ENCODE measurements around the gene PDXDC1.
A peak's percentile ranks its signal among the peaks of the same experiment; 100 is the strongest.
"Not testable (repeated sequence)": the region's sequence is repeated elsewhere in the genome, so short reads cannot be mapped to it uniquely, and the experiment has no call there.

The PDXDC1 gene

DNA sequence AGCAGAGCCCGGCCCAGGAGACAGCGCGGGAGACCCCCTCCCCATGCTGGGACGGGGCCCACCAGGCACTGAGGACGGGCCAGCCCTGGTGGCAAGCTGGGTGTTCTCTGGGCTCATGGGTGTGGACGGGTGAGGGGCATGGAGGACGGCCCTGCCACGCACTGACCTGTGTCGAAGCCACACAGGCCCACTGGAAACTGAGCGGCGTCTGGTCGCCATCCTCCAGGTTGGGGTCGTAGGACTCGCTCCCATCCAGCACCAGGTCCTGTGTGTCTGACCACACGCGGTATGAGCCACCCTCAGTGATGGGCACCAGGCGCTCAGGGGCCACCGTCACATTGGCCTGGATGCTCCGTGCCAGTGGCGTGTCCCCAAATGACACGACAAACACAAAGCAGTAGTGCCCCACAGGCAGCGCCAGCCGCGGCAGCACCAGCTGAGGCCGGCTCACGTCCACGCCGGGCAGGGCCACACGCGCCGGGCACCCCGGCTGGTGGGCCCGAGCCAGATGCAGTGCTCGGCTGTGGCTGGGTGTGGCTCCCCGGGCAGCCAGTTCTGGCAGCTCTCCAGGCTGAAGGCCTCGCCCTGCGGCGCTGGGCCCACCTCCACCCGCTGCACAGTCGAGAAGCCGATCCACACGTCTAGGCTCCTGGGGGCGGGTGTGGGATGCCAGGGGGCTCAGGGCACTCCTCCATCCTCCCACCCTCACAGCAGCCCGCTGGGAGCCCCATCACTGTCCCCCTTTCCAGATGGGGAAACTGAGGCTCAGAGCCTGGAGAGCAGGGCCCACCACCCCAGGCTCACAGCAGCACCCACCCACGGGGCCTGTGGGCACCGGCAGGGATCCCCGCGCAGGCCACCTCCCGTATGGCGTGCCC, 160.9 kb downstream of the PDXDC1 start:
- not testable (repeated sequence) for DNase-seq

DNA sequence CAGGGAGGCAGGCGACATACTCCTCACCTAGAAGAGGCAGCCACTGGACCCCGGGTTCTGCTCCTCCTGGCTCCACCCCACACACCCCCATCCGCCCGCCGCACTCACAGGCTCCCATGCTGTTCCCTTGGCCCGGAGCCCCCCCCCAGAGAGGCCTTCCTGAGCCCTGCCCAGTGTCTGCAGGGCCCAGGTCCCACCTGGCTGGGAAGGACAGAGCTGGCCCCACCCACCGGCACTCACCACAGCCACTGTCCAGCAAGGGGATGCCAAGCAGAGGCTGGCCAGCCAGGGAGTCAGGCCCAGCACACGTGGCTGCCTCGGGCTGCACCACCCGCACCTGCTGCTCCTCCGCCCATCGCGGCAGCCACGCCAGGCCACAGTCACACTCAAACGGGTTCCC, 162.7 kb downstream of the PDXDC1 start:
- not testable (repeated sequence) for DNase-seq

DNA sequence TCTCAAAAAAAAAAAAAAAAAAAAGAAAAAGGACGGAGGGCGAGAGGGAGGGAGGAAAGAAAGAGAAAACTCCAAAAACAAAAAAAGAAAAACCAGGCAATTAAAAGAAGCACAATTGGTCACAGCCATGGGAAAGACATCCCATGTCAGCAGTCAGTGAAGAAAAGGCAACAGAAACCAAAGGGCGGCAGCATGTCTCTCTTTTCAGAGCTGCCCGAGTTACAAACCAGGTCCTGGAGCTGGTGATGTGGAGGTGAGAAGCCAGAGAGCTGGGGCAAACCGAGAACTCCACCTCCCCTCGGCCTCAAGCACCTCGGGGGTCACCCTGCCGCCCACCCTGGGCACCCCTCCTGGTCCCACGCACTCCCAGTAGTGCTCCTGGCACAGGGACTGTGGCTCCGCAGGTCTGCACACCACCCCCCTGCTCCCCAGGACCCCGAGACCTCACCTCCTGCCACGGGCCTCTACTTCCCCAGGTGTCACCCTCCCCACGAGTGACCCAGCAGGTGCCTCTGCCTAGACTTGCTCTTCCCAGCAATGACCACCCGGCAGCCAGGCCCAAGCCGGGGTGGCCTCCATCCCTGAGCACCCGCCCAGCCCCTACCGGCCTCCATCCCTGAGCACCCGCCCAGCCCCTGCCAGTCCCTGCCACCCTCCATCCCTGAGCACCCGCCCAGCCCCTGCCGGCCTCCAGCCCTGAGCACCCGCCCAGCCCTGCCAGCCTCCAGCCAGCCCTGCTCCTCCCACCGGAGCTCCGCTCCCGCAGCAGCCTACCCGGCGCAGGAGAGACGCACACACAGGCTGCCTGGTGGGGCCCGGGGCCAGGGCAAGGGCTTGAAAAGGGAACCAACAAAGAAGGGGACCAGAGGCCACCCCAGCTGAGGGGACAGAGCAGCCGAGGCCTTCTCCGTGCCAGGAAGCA, 165.9 kb downstream of the PDXDC1 start:
- not testable (repeated sequence) for DNase-seq

GRCh38 chr16:15141586-15141985, 166.8 kb downstream of the PDXDC1 start:
- no peak for DNase-seq

DNA sequence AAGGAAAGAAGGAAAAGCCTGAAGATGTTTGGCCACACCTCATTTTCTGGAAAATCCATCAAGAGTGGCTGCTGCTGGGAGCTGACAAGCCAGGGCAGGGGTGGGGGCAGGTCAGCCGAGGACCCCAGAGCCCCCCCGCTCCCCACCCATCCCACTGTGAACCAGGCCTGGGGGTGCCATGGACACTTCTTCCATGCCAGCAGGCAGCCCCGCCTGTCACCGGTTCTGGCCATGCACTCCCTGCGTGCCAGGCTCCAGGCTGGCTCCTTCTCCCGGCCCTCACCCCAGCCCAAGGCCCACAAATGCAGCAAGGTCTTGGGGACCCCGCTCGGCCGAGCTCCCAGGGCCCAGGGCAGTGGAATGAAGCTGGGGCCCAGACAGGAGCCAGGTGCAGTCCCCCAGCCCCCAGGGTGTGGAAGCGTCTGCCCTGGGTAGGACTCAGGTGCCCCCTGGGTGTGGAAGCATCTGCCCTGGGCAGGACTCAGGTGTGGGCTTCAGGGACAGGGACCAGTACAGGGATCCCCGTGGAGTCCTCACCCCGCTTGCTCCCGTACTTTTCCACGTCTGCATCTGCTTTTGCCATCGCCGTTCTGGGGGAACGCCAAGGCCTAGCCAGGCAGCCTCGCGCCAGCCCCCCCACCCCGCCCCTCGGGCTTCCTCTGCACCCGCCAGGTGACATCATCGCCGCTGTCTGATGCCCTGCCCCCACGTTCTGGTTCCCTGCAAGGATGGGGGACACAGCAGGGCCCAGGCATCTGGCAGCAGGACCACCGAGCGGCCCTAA, 167.5 kb downstream of the PDXDC1 start:
- DNase-seq = not testable (repeated sequence)

DNA sequence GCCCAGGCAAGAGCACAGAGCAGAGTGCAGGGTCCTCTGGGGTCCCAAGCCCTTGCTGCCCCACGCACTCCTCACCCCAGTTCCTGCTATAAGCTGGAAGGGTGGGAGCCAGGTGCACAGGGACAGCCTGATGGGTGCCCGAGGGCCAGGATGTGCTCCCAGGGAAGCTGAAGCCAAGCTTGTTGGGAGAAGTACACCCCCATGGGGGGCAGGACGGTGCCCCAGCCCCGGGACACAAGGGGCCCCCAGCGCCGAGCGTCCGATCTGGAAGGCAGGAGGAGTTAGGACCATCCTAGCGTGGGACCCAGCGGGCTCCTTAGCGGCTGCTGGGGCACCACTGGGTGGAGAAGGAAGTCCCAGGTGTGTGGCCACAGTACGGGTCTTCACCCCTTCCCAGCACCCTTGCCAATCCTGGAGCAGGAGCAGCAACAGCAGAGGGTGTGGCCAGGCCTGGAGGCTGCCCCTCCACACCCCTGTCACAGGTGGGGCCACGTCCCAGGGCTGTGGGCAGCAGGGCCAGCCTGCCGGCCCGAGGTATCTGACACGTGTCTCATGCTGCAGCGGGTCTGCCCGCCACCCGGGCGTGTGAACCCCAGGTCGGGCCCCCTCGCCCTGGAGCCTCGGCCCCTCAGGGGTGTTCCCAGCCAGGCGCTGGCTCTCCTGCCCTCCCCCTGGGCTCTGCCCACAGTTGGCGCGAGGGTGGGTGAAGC, 168.2 kb downstream of the PDXDC1 start:
- DNase-seq = not testable (repeated sequence)

GRCh38 chr16:15143601-15144091, 168.8 kb downstream of the PDXDC1 start:
- DNase-seq = not testable (repeated sequence)

- not testable (repeated sequence) for DNase-seq
These were observed 169.3 kb downstream of the PDXDC1 start for GRCh38 chr16:15144092-15144631.

GRCh38 chr16:15144781-15145417, 170.1 kb downstream of the PDXDC1 start:
- DNase-seq = not testable (repeated sequence)

- not testable (repeated sequence) for DNase-seq
These were observed 170.8 kb downstream of the PDXDC1 start for GRCh38 chr16:15145418-15146263.

DNA sequence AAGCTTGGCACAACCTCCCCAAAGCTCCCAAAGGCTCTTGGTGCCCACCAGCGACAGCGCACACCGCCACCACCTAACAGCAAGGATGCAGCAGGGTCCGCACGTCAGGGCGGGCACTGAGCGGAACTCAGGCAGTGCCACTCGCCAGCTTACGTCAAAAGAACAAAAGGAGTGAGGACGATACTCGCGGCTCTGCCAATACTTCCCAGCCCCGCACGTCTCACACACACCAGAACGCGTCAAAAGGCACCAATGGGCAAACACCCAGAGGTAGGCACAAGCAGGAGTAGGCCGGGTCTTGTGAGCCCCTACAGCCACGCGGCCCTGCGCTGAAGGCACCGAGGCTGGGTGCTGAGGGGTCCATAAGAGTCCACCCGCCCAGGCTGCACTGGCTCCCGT, 171.4 kb downstream of the PDXDC1 start:
- DNase-seq = not testable (repeated sequence)

DNA sequence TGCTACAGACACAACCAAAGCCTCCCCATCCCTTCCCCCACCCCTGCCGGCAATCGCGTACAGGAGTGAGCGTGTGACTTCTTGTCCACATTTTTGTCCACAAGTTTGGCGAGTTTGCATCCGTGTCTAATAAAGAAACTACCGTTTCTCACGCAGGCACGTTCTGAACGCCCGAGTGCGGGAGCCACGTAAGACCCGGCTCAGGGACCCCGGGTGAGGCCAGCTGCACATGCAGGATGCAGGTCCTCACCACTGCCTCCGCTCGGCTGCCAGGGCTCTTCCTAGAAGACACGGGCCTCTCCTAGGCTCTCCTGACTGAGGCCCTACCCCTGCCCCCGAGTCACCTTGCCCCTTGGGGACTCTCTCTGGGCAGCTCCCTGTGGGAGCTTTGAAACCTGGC, 174.0 kb downstream of the PDXDC1 start:
- DNase-seq = not testable (repeated sequence)

- DNase-seq = not testable (repeated sequence)
These were observed 174.4 kb downstream of the PDXDC1 start for GRCh38 chr16:15149260-15149659.

DNA sequence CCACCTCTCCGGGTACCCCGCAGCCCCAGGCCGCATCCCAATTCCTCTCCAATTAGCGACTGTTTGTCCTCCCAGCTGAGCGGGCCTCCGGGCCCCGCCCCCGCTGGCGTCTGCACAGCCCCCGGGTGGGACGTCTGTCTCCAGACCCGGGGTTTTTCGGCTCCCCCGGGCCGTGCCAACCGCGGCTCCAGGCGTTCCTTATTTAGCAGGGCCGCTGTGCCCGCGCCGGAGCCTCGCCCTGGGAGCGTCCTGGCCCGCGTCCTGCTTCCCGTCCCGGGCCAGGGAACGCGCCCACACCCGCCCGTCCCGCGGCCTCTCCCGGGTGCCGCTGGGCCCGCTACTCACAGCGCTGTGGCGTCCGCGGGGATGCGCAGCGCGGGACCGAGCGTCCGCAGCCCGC, 179.2 kb downstream of the PDXDC1 start:
- DNase-seq = not testable (repeated sequence)

- DNase-seq = peak; percentile 65
These were observed 180.1 kb downstream of the PDXDC1 start for GRCh38 chr16:15154650-15155562.

DNA sequence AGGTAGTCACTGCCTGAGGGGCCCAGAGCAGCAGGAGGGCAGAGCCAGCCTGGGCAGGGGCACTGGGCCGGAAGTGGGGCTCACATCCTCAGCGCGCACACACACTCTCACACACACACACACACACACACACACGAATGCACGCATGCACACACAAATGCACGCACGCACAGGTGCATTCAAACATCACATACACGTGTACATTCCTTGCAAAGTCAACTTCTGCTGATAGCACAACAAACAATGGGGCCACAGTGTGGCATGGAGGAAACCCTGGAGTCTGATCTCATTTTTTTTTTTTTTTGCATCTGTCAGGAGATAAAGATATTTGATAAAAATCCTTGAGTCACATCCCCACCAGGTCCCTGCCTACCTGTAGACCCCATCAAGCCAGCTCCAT, 182.8 kb downstream of the PDXDC1 start:
- DNase-seq = not testable (repeated sequence)

- not testable (repeated sequence) for DNase-seq
These were observed 184.8 kb downstream of the PDXDC1 start for GRCh38 chr16:15159671-15160070.

DNA sequence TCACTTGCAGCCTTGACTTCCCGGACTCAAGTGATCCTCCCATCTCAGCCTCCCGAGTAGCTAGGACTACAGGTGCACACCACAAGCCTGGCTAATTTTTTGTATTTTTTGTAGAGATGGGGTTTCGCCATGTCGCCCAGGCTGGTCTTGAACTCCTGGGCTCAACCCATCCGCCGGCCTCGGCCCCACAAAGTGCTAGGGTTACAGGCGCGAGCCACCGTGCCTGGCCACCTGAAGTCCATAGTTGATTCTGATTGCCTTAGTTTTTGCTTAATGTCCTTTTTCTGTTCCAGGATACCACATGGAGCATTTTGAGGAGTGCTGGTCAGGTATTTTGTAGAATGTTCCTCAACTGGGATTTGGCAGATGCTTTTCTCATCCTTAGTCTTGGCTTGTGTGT, 185.7 kb downstream of the PDXDC1 start:
- DNase-seq = not testable (repeated sequence)

- not testable (repeated sequence) for DNase-seq
These were observed 188.2 kb downstream of the PDXDC1 start for GRCh38 chr16:15163055-15163454.

All from NCI-H1694 (cell line).